Measurements from ENCODE around the gene BLTP3B.

DNA sequence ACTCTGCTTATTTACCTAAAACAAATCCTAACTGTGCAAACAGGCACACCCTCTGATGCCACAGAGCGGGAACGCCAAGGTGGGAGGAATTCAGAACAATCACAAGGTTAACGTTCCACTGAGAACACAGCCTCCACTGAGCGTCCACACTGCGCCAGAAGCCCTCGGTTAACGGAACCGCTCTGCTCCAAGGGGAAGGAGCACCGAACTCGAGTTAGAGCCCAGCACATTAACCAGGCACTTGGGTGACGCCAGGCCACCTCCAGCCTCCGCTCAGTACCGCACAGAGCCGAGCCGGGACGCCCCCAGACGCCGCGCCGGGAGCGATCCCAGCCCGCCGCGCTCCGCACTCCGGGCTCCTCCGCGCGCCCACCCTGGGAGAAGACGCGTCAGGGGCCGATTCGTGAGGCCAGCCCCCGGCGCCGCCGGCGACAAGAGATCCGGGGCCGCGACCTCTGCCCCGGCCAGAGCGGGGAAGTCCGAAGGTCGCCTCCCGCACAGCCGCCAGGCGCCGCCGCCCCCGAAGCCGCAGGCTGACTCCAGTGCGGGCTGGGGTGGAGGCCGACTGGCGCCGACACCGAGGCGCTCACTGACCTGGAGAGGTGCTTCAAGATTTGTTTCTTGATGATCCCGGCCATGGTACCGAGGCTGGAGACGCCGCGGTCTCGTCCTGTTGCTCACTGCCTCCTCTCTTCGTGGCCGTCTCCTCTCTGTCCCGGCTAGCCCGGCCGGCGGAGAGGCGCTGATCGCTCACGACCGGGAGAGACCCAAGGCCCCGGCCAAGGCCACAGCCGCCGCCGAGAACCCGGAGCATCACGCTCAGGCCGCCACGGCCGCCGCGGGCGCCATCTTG, 450 bp downstream of the BLTP3B start:
- TF ChIP-seq EZH2phosphoT487 (IDR thresholded peaks at IDR 0.05; ENCODE audit: insufficient read depth, low read depth) (no peak), EZH2 (IDR thresholded peaks at IDR 0.05; ENCODE audit: insufficient read depth, poor library complexity, severe bottlenecking) (no peak)

Measured in GM23248 (cell line).